Measurements from ENCODE around the gene AUTS2.

The AUTS2 gene

DNA sequence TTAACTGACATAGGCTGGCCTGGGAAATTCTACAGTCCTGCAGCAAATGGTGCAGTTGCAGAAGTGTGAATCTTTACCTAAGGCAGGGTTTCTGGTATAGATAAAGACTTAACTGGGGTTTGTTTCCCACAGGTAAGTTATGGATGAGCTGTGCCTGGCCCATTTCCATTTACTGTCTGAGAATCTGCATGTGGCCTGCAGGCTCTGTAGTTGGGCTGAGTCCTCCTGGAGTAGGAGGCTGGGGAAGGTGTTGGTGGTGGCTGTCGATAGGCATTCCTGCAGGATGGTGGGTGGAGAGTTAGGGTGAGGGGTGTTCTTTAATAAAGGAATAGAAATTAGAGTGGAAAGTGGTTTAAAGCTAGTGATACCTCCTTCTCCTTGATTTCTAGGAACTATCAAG is 193.5 kb downstream of the AUTS2 start:
- no peaks in the 10 kb centered on the region for H3K9me2 ChIP-seq (replicated peaks; ENCODE audit: insufficient read depth, low read length)
- no peak overlapping the region for H3K4me3 ChIP-seq (ENCODE audit: insufficient read depth, low read length, poor library complexity, severe bottlenecking)
- H3K36me3 ChIP-seq (ENCODE audit: low read length) = no peaks in the 10 kb centered on the region
- TF ChIP-seq, protein P1, sequence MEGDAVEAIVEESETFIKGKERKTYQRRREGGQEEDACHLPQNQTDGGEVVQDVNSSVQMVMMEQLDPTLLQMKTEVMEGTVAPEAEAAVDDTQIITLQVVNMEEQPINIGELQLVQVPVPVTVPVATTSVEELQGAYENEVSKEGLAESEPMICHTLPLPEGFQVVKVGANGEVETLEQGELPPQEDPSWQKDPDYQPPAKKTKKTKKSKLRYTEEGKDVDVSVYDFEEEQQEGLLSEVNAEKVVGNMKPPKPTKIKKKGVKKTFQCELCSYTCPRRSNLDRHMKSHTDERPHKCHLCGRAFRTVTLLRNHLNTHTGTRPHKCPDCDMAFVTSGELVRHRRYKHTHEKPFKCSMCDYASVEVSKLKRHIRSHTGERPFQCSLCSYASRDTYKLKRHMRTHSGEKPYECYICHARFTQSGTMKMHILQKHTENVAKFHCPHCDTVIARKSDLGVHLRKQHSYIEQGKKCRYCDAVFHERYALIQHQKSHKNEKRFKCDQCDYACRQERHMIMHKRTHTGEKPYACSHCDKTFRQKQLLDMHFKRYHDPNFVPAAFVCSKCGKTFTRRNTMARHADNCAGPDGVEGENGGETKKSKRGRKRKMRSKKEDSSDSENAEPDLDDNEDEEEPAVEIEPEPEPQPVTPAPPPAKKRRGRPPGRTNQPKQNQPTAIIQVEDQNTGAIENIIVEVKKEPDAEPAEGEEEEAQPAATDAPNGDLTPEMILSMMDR (IDR thresholded peaks at IDR 0.05; ENCODE audit: insufficient read depth, low read length, poor library complexity, severe bottlenecking) = no peak
- no peak for TF ChIP-seq EZH2phosphoT487 (conservative IDR thresholded peaks at IDR 0.05; ENCODE audit: low read length)
- H3K27ac ChIP-seq (ENCODE audit: low read depth, low read length) = no peak overlapping the region
- H3K9ac ChIP-seq (ENCODE audit: low read length) = no peak overlapping the region
- H3F3A ChIP-seq (ENCODE audit: insufficient read depth) = no peaks in the 10 kb centered on the region
- H3K79me2 ChIP-seq (ENCODE audit: insufficient read depth, low read length) = peaks cover 15% of the 10 kb centered on the region; the same call in 1 of the 2 replicates
- H3K4me2 ChIP-seq (ENCODE audit: low read depth, low read length, poor library complexity, severe bottlenecking) = no peak overlapping the region
- H4K20me1 ChIP-seq (ENCODE audit: low read depth, low read length) = peaks cover 20% of the 10 kb centered on the region; the same call in 1 of the 2 replicates
- H2AFZ ChIP-seq (ENCODE audit: low read depth, low read length, severe bottlenecking) = no peak overlapping the region
- no peaks in the 10 kb centered on the region for H3K27me3 ChIP-seq (ENCODE audit: low read length)
- H3K9me3 ChIP-seq (ENCODE audit: insufficient read depth, low read length) = no peaks in the 10 kb centered on the region

DNA sequence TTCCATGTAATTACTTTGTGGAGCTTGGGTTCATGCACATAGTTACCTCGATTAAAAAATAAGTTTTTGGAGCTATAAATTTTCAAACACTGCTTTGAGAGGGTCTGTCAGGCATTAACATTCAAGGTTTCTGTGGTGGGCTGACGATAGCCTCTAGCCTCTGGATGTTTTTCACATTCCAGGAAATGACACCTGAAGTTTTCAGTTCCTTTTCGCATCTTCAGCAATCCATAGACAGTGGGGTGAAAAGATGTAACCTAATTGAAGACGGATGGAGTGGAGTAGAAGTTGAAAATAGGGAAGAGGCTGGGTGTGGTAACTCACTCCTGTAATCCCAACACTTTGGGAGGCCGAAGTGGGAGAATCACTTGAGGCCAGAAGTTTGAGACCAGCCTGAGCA is 197.7 kb downstream of the AUTS2 start:
- H3K27ac ChIP-seq (ENCODE audit: low read depth, low read length) = no peak overlapping the region
- H3K4me3 ChIP-seq (ENCODE audit: insufficient read depth, low read length, poor library complexity, severe bottlenecking) = no peak overlapping the region
- no peaks in the 10 kb centered on the region for H3K27me3 ChIP-seq (ENCODE audit: low read length)
- H2AFZ ChIP-seq (ENCODE audit: low read depth, low read length, severe bottlenecking) = no peak overlapping the region
- peaks cover 20% of the 10 kb centered on the region; the same call in 1 of the 2 replicates for H4K20me1 ChIP-seq (ENCODE audit: low read depth, low read length)
- H3K36me3 ChIP-seq (ENCODE audit: low read length) = no peaks in the 10 kb centered on the region
- H3F3A ChIP-seq (ENCODE audit: insufficient read depth) = no peaks in the 10 kb centered on the region
- no peaks in the 10 kb centered on the region for H3K9me2 ChIP-seq (replicated peaks; ENCODE audit: insufficient read depth, low read length)
- TF ChIP-seq EZH2phosphoT487 (conservative IDR thresholded peaks at IDR 0.05; ENCODE audit: low read length) = no peak
- TF ChIP-seq, protein P1 (IDR thresholded peaks at IDR 0.05; ENCODE audit: insufficient read depth, low read length, poor library complexity, severe bottlenecking) = no peak
- peaks cover 15% of the 10 kb centered on the region; the same call in 1 of the 2 replicates for H3K79me2 ChIP-seq (ENCODE audit: insufficient read depth, low read length)
- no peaks in the 10 kb centered on the region for H3K9me3 ChIP-seq (ENCODE audit: insufficient read depth, low read length)
- H3K9ac ChIP-seq (ENCODE audit: low read length) = no peak overlapping the region
- no peak overlapping the region for H3K4me2 ChIP-seq (ENCODE audit: low read depth, low read length, poor library complexity, severe bottlenecking)

GRCh38 chr7:69796416-69796815 is 198.1 kb downstream of the AUTS2 start:
- Histone ChIP-seq H3K79me2 (ENCODE audit: insufficient read depth, low read length) (peaks cover 15% of the 10 kb centered on the region; the same call in 1 of the 2 replicates), H4K20me1 (ENCODE audit: low read depth, low read length) (peaks cover 20% of the 10 kb centered on the region; the same call in 1 of the 2 replicates), H2AFZ (ENCODE audit: low read depth, low read length, severe bottlenecking) (no peak overlapping the region), H3F3A (ENCODE audit: insufficient read depth) (no peaks in the 10 kb centered on the region), H3K4me3 (ENCODE audit: insufficient read depth, low read length, poor library complexity, severe bottlenecking) (no peak overlapping the region), H3K4me2 (ENCODE audit: low read depth, low read length, poor library complexity, severe bottlenecking) (no peak overlapping the region), H3K27ac (ENCODE audit: low read depth, low read length) (no peak overlapping the region), H3K27me3 (ENCODE audit: low read length) (no peaks in the 10 kb centered on the region), H3K9ac (ENCODE audit: low read length) (no peak overlapping the region), H3K9me2 (replicated peaks; ENCODE audit: insufficient read depth, low read length) (no peaks in the 10 kb centered on the region), H3K9me3 (ENCODE audit: insufficient read depth, low read length) (no peaks in the 10 kb centered on the region), H3K36me3 (ENCODE audit: low read length) (no peaks in the 10 kb centered on the region)
- no peak for TF ChIP-seq EZH2phosphoT487 (conservative IDR thresholded peaks at IDR 0.05; ENCODE audit: low read length)
- TF ChIP-seq, protein P1 (IDR thresholded peaks at IDR 0.05; ENCODE audit: insufficient read depth, low read length, poor library complexity, severe bottlenecking) = no peak

Data from SU-DHL-6 (cell line).